SK-N-SH (cell line): ENCODE results near the gene DNPEP. TPM values are rescaled to one million over a fixed set of nuclear protein-coding genes. Genes with fewer than 3 reads are reported as not detected.

Experiments used
- CTCF ChIA-PET: fragments of 300-600, 350-600 bp; formaldehyde crosslinking; extraction: SDS; loops from one replicate; lab custom pipeline; 2021; lab: Yijun Ruan, JAX
- POLR2A ChIA-PET: fragments of 350-600 bp; sonication (Branson Sonifier 250); formaldehyde crosslinking; extraction: SDS; loops from one replicate; lab custom pipeline; 2020; ENCODE audit warnings: antibody characterized with exemption, inconsistent platforms; lab: Yijun Ruan, JAX
- DNase-seq: peaks from one replicate; pipeline ENCODE4 v3.0.0; 2012
- H2AFZ ChIP-seq: fragments of 200-600 bp; sonication (generic); 2 replicates; pipeline ENCODE4 v1.8.1; 2016; ENCODE audit warnings: antibody characterized with exemption, mild to moderate bottlenecking, low read depth
- H3F3A ChIP-seq: fragments of 200-600 bp; sonication (generic); replicated peaks from 2 replicates; pipeline ENCODE3; 2016; ENCODE audit warnings: antibody characterized with exemption, mild to moderate bottlenecking; ENCODE audit not compliant: insufficient read depth
- H3K27ac ChIP-seq, 2 experiments: fragments of 200-500 bp in 1 of 2; fragments of 200-600 bp in 1 of 2; sonication (Bioruptor generic) in 1 of 2; sonication (generic), shearing (Covaris generic) in 1 of 2; 2 replicates each; pipeline versions ENCODE4 v1.5.1 to v1.6.1; 2014 to 2016; ENCODE audit warnings: low read depth in 2 of 2, inconsistent platforms in 1 of 2, low read length in 1 of 2, mild to moderate bottlenecking in 1 of 2, mixed read lengths in 1 of 2
- H3K27me3 ChIP-seq: fragments of 200-600 bp; sonication (generic), shearing (Covaris generic); 2 replicates; pipeline ENCODE4 v1.6.1; 2016; ENCODE audit warnings: mixed run types; ENCODE audit not compliant: insufficient read depth
- H3K36me3 ChIP-seq, 2 experiments: fragments of 200-500 bp in 1 of 2; fragments of 200-600 bp in 1 of 2; sonication (Bioruptor generic) in 1 of 2; sonication (generic) in 1 of 2; replicated peaks in 1 of 2; 2 replicates each; pipeline versions ENCODE3 to v1.5.1; 2014 to 2016; ENCODE audit warnings: low read length in 1 of 2, mild to moderate bottlenecking in 1 of 2; ENCODE audit not compliant: insufficient read depth in 2 of 2, control insufficient read depth in 1 of 2
- H3K4me1 ChIP-seq, 2 experiments: fragments of 200-500 bp in 1 of 2; fragments of 200-600 bp in 1 of 2; sonication (Bioruptor generic) in 1 of 2; sonication (generic), shearing (Covaris generic) in 1 of 2; 2 replicates each; pipeline versions ENCODE4 v1.5.1 to v1.6.1; 2014 to 2016; ENCODE audit warnings: low read depth in 1 of 2, low read length in 1 of 2, mixed run types in 1 of 2; ENCODE audit not compliant: insufficient read depth in 2 of 2, control insufficient read depth in 1 of 2
- H3K4me2 ChIP-seq: fragments of 200-600 bp; sonication (generic), shearing (Covaris generic); 2 replicates; pipeline ENCODE4 v1.6.1; 2017; ENCODE audit warnings: mixed run types
- H3K4me3 ChIP-seq, 2 experiments: fragments of 200-500 bp in 1 of 2; fragments of 200-600 bp in 1 of 2; sonication (Bioruptor generic) in 1 of 2; sonication (generic), shearing (Covaris generic) in 1 of 2; 2 replicates each; pipeline versions ENCODE4 v1.5.1 to v1.8.1; 2014 to 2016; ENCODE audit warnings: low read depth in 2 of 2, inconsistent platforms in 1 of 2, low read length in 1 of 2, mild to moderate bottlenecking in 1 of 2, mixed read lengths in 1 of 2, moderate library complexity in 1 of 2
- H3K79me2 ChIP-seq: fragments of 200-600 bp; sonication (generic); 2 replicates; pipeline ENCODE4 v1.8.1; 2017; ENCODE audit warnings: mild to moderate bottlenecking; ENCODE audit not compliant: insufficient read depth
- H3K9ac ChIP-seq: fragments of 200-600 bp; sonication (generic); 2 replicates; pipeline ENCODE4 v1.6.1; 2017; ENCODE audit warnings: mixed run types
- H3K9me2 ChIP-seq: fragments of 200-600 bp; sonication (generic); 2 replicates; pipeline ENCODE4 v1.6.1; 2017; ENCODE audit warnings: mixed run types
- H3K9me3 ChIP-seq: fragments of 200-600 bp; sonication (generic); 2 replicates; pipeline ENCODE4 v1.6.1; 2017; ENCODE audit warnings: mixed run types, mild to moderate bottlenecking, moderate library complexity
- H4K20me1 ChIP-seq: fragments of 200-600 bp; sonication (generic); 2 replicates; pipeline ENCODE4 v1.6.1; 2017; ENCODE audit warnings: mild to moderate bottlenecking, mixed run types; ENCODE audit not compliant: insufficient read depth
- EP300 ChIP-seq, 2 experiments: IDR thresholded peaks; 2 replicates each; pipeline versions ENCODE4 v1.4.0 to v1.6.1; 2012; ENCODE audit warnings: borderline replicate concordance in 1 of 2, low read depth in 1 of 2, low read length in 1 of 2
- EZH2phosphoT487 ChIP-seq: fragments of 200-600 bp; sonication (generic); IDR thresholded peaks from 2 replicates; pipeline ENCODE4 v1.6.1; 2017; ENCODE audit warnings: low read depth, mixed run types, mild to moderate bottlenecking, antibody characterized with exemption, moderate library complexity, borderline replicate concordance
- MAX ChIP-seq: IDR thresholded peaks from 2 replicates; pipeline ENCODE4 v1.4.0; 2012; ENCODE audit warnings: low read depth
- MXI1 ChIP-seq: IDR thresholded peaks from 2 replicates; pipeline ENCODE4 v1.6.1; 2012; ENCODE audit warnings: mild to moderate bottlenecking, low read depth, low read length, improper control_type of control experiment
- NFIC ChIP-seq: IDR thresholded peaks from 2 replicates; pipeline ENCODE4 v1.4.0; 2012; ENCODE audit warnings: borderline replicate concordance
- NRF1 ChIP-seq: IDR thresholded peaks from 2 replicates; pipeline ENCODE4 v1.6.1; 2012; ENCODE audit warnings: low read depth, mild to moderate bottlenecking, low read length
- PBX3 ChIP-seq: IDR thresholded peaks from 2 replicates; pipeline ENCODE4; 2012
- RAD21 ChIP-seq: IDR thresholded peaks from 2 replicates; pipeline ENCODE4 v1.6.1; 2012; ENCODE audit warnings: mild to moderate bottlenecking, low read length
- RCOR1 ChIP-seq: fragments of 150-350 bp; IDR thresholded peaks from 2 replicates; pipeline ENCODE4 v1.6.1; 2017; ENCODE audit warnings: antibody characterized with exemption, low read length
- RFX5 ChIP-seq: IDR thresholded peaks from 2 replicates; pipeline ENCODE4 v1.6.1; 2012; ENCODE audit warnings: mild to moderate bottlenecking, improper control_type of control experiment, low read length
- RXRA ChIP-seq: IDR thresholded peaks from 2 replicates; pipeline ENCODE4 v1.4.0; 2012; ENCODE audit warnings: low read depth, mild to moderate bottlenecking, borderline replicate concordance
- TCF12 ChIP-seq: IDR thresholded peaks from 2 replicates; pipeline ENCODE4 v1.4.0; 2012
- WGBS: methylation state at CpG from one replicate; pipeline ENCODE4 v1.1.6; 2017; ENCODE audit warnings: low lambda C conversion rate; 5-methylcytosine and 5-hydroxymethylcytosine counted together
- polyA plus RNA-seq, 3 experiments: library from polyadenylated mRNA; depleted of rRNA; stranded (reverse); fragments of >200 nt; gene quantifications; 2 replicates each; pipeline ENCODE4 v1.2.3, GENCODE V29; 2012
- TF ChIP-seq, protein P1 (sequence below): IDR thresholded peaks from 2 replicates; pipeline ENCODE4 v1.6.1; 2012; ENCODE audit warnings: mild to moderate bottlenecking, low read depth, low read length, moderate library complexity
- TF ChIP-seq, protein P2 (sequence below): IDR thresholded peaks from 2 replicates; pipeline ENCODE4 v1.4.0; 2012; ENCODE audit warnings: low read depth, borderline replicate concordance

DNPEP gene
- polyA plus RNA-seq, 1 of the 3 experiments (the other 2 are of a cell fraction): 80.7 TPM

GRCh38 chr2:219429958-219430606 is 42.4 kb upstream of the DNPEP start:
- H3K4me2 ChIP-seq: no peak overlapping the region
- peaks cover 0 to 13% of the 10 kb centered on the region in 2 experiments; a peak in 1 of 4 replicates for H3K4me1 ChIP-seq
- H3K36me3 ChIP-seq: no peaks in the 10 kb centered on the region
- POLR2A ChIA-PET: interaction anchor here (0.6 to 1.2 kb wide), 5 partner anchors 68 to 149 kb away, joined by 3 to 4 read pairs (median 3); no protein-coding TSS in a partner anchor
- H3K9ac ChIP-seq: no peak overlapping the region
- TF ChIP-seq MAX (no peak), RAD21 (no peak), EZH2phosphoT487 (no peak), PBX3 (no peak), EP300 (IDR thresholded peaks at IDR 0.05; ENCODE audit: borderline replicate concordance in 1 of 2, low read depth in 1 of 2, low read length in 1 of 2) (no peak), NRF1 (no peak), RXRA (no peak), RFX5 (no peak), RCOR1 (no peak), TCF12 (no peak), MXI1 (no peak), NFIC (no peak)
- TF ChIP-seq, protein P1, sequence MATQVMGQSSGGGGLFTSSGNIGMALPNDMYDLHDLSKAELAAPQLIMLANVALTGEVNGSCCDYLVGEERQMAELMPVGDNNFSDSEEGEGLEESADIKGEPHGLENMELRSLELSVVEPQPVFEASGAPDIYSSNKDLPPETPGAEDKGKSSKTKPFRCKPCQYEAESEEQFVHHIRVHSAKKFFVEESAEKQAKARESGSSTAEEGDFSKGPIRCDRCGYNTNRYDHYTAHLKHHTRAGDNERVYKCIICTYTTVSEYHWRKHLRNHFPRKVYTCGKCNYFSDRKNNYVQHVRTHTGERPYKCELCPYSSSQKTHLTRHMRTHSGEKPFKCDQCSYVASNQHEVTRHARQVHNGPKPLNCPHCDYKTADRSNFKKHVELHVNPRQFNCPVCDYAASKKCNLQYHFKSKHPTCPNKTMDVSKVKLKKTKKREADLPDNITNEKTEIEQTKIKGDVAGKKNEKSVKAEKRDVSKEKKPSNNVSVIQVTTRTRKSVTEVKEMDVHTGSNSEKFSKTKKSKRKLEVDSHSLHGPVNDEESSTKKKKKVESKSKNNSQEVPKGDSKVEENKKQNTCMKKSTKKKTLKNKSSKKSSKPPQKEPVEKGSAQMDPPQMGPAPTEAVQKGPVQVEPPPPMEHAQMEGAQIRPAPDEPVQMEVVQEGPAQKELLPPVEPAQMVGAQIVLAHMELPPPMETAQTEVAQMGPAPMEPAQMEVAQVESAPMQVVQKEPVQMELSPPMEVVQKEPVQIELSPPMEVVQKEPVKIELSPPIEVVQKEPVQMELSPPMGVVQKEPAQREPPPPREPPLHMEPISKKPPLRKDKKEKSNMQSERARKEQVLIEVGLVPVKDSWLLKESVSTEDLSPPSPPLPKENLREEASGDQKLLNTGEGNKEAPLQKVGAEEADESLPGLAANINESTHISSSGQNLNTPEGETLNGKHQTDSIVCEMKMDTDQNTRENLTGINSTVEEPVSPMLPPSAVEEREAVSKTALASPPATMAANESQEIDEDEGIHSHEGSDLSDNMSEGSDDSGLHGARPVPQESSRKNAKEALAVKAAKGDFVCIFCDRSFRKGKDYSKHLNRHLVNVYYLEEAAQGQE: no peak
- TF ChIP-seq, protein P2, sequence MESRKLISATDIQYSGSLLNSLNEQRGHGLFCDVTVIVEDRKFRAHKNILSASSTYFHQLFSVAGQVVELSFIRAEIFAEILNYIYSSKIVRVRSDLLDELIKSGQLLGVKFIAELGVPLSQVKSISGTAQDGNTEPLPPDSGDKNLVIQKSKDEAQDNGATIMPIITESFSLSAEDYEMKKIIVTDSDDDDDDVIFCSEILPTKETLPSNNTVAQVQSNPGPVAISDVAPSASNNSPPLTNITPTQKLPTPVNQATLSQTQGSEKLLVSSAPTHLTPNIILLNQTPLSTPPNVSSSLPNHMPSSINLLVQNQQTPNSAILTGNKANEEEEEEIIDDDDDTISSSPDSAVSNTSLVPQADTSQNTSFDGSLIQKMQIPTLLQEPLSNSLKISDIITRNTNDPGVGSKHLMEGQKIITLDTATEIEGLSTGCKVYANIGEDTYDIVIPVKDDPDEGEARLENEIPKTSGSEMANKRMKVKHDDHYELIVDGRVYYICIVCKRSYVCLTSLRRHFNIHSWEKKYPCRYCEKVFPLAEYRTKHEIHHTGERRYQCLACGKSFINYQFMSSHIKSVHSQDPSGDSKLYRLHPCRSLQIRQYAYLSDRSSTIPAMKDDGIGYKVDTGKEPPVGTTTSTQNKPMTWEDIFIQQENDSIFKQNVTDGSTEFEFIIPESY: no peak
- TF ChIP-seq, all 33 proteins: peak for 0
- Histone ChIP-seq H4K20me1 (no peaks in the 10 kb centered on the region), H3K27me3 (no peaks in the 10 kb centered on the region), H3K9me3 (no peaks in the 10 kb centered on the region), H3F3A (no peaks in the 10 kb centered on the region), H2AFZ (no peak overlapping the region), H3K79me2 (no peaks in the 10 kb centered on the region), H3K4me3 (no peak overlapping the region), H3K27ac (peak overlapping the region in 1 of 2 experiments; percentile 77; a peak in 2 of 4 replicates), H3K9me2 (no peaks in the 10 kb centered on the region)
- CTCF ChIA-PET: interaction anchor here (0.6 to 5.6 kb wide), 22 partner anchors 10 to 572 kb away, joined by 3 to 36 read pairs (median 5); partner anchors contain the start of genes DES and TMEM198
- DNase-seq: no peak
- 90% methylated on average over 7 of the region's 7 CpGs for WGBS
